T-helper 2 cell (primary cell): ENCODE data around the gene CISD1.

Source experiments
- DNase-seq, 5 experiments: peaks; one replicate each; pipeline versions ENCODE4 v3.0.0 to v3.0.0-alpha.2; 2012 to 2022

CISD1 gene

DNA sequence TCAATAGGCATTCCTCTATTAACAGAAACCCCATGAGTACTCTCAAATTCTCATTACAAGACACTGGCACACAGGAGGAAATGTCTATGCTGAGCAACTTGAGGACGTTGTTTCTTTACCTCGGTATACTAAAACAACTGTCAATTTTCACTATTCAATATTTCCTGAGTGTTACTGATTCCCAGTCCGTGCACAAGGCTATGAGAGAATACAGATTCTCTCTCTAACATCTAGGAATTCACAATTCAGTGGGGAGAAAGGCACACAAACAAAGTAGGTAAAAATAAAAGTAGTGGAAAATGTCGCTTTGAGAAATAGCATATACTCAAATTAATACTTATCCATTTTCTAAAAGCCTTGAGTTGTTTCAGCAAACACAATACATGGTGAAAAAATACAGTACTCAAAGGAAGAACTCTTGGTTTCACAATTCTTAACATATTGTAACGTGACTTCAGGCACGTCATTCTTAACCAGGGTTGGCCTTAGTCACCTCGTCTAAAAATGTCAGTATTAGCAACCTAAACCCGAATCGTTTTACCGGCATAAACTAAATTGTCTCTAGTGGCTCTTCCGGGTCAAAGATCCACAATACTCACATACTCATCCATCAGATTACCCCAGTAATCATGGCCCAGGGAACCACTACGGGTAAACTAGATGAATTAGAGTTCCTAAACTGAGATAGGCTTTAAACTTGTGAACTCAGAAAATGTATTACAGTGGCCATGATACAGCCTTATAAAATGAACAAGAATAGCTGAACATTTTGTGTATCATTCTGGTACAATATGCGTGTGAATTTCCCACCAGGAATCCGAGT, 2.7 kb upstream of the CISD1 start:
- DNase-seq, result peak in 2 of 5 experiments; percentile 29 to 82

DNA sequence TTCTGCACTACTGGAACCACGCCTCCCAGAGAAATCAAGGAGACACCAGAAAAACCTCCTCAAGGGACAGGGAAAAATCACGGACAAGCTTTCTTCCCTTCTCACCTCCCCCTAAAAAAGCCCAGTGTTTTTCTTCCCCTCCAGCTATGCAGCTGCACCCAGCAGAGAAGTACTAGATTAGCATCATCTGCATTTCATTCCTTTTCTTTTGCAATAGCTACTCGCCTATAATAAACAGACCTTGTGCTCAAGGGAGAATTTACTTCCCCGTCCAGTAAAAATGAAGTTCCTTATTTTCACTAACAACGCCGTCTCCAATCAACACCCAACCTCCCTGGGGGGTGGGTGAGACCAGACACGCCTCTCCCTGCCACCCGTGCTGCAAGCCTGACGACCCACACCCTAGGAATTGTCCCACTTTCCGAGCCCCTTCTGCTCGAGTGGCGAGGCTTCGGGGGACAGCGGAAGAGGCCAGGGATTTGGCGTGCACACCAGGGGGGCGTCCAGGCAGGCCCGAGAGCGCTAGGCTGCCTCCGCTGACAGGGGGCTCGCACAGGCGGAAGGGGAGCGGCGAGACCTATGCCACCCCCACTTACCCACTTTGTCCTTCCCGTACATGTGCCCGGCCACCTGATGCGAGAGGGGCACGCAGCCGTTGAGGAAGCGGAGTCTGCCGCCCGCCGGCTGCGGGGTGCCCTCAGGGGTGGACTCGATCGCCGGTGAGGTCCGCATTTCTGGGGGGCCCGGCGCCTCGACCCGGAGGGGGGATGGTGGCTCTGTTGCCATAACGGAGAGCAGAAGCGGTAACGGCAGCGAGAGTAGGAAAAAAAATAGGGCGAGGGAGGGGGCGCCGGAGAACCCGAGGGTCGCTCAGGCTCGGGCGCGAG, 1.9 kb upstream of the CISD1 start:
- DNase-seq, result peak; percentile 1 to 56 (median 33)

DNA sequence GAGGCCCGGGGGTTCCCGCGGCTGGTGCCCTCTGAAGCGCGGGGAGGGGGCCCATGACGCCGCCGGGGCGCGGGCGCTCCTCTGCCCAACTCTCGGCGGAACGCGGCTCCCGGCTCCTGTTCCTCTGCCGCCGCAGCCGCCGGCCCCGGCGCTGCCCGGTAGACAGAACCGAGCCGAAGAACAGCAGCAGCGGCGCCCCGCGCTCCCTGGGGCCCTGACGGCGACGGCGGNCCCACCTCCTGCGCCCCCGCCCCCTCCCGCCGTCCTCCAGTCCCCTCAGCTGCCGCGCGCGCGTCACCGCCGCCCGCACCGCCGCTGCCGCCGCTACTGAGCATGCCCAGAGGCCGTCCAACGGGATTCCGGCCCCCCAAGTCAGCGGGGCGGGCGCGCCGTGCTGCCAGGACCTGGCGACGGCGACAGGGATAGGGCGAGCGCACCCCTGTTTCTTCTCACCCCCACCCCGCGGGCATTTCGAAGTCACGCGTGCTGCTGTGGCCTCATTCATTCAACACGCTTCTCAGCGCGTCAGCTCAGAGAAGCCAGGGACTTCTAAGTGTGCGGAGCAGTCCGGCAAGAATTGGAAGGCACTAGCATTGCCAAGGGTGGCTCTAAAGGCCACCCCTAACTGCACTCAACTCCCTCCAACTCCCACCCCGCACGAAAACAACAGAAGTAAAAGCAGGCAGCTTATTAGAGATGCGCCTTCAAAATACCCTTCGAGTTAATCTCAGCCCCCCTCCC, 1.1 kb upstream of the CISD1 start, which contains the start of gene IPMK:
Gene IPMK, minus strand, starts transcription at position 182 of the 741 bp plus-strand sequence. CDS start 283 bp downstream, outside the sequence.
- peak; percentile 91 to 97 (median 94) for DNase-seq

DNA sequence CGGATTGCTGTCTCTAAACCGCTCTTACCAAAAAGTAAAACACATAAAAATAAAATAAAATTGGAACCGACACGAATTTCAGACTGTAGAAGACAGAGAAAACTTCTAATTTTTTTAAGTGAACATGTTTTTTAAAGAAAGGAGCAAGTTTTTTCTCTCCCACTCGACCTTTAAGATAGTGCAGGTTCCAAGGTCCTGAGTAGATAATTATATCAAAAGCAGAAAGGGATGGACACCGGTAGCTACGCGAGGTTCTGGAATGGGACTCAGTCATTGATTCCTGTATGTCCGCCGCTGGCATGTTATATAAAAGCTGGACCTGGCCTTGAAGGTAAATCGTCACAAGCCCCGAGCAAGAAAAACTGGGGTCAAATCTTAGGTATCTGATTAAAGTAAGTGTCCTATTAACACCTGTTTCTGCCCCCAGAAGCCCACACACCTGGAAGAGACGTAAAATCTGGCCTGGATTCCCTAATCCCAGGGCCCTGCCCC, 462 bp upstream of the CISD1 start:
- no peak for DNase-seq

DNA sequence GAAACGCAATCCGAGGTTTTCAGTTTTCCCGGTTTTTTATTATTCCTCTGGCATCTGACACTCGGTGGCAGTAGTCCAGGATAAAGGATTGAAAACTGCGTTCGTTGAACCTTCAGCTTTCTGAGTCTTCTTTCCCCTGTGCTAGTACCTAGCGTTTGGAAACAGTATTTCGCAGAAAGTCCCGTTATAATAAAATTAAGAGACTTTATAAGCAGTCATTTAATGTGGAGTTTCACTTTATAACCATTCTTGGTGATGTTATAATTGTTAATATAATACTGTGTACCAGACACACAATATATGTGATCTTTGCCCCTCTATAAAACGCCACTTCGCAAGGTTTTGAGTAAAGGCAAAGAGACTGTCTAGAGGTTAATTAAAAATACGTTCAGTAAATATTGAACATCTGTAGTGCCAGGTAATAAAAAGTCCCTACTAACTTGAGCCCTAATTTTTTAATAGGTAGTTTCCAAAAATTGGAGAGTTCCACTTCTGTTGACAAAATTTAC, 874 bp downstream of the CISD1 start:
- DNase-seq, result no peak

DNA sequence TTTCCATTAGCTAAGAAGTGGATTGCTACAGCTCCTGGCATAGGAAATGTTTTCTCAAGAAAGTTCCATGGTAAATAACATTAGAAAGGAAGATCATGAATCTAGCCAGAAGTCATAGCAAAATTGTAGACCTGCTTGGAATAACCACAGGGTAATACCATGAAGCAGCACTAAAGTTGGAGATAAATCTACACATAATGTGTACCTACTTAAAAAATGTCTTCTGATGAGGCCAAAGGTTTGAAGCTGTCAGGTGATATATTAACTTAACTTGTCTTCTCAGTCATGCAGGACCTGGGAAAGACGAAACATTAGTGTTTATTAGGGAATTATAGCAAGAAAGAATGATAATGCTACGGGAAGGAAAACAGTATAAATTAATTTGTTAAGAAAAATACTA, 6.3 kb downstream of the CISD1 start:
- DNase-seq, result no peak

DNA sequence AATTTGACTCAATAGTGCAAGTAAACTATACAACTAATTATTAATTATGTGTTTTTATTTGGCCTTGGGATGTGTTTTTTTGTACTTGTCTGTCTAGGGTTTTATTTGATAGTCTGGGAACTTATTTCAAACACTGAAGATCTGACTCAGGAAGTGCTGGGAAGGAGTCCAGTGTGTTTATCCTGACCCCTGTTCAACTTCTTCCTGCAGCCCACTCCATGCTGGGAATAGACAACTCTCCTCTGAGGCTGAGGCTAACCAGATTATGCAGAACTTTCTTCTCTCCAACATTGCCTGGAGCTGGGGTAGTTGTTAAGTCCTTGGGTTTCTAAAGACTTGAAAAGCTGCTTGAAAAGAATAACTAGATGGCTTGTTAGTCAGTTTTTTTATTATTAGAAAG, 6.9 kb downstream of the CISD1 start:
- DNase-seq, result no peak

DNA sequence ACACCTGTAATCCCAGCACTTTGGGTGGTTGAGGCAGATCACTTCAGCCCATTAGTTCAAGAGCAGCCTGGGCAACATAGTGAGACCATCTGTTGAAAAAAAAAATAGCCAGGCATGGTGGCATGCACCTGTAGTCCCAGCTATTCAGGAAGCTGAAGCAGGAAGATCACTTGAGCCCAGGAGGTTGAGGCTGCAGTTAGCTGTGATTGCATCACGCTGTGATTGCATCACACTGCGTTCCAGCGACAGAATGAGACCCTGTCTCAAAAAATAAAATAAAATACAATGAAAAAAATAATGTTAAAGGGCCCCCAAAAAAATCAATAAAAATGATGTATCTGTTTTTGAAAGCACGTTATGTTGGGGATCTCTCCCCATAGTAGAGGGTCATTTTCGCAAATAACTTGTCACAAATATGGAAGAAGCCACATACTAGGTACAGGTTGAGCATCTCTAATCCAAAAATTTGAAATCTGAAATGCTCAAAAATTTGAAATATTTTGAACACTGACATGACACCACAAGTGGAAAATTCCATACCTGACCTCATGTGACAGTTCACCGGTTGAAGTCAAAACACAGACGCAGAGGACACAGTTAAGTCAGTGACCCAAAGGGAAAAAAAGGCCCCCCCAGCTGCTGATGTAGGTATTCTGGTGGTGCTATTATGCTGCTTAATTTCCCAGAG, 9.5 kb downstream of the CISD1 start:
- no peak for DNase-seq

DNA sequence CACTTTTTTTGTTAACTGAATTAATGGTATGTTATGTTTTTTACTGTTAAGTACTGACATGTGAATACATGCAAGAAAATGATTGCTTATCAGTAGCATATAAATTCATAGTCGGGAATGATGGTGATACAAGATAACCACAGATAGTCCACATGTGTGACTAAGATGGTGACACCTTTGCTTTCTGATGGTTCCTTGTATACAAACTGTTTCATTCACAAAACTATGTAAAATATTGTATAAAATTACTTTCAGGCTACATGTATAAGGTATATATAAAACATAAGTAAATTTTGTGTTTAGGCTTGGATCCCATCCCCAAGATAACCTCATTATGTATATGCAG, 10.0 kb downstream of the CISD1 start:
- DNase-seq, result no peak

DNA sequence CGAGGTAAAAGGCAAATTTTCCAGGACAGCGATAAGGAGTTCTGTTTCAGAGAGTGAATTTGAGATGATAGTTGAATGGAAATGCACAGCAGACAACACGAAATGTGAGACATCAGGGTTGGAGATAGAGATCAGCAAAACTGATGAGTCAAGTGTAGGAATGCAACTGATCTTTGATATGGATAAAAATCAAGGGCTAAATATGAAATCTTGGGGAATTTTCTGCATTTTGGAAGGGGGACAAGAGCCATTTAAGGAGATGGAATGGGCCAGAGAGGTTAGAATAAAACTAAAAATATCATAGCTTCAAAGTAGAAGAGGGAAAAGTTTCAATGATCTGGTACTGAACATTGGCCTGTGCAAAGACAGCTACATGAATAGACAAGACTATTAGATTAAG, 11.5 kb downstream of the CISD1 start:
- no peak for DNase-seq

DNA sequence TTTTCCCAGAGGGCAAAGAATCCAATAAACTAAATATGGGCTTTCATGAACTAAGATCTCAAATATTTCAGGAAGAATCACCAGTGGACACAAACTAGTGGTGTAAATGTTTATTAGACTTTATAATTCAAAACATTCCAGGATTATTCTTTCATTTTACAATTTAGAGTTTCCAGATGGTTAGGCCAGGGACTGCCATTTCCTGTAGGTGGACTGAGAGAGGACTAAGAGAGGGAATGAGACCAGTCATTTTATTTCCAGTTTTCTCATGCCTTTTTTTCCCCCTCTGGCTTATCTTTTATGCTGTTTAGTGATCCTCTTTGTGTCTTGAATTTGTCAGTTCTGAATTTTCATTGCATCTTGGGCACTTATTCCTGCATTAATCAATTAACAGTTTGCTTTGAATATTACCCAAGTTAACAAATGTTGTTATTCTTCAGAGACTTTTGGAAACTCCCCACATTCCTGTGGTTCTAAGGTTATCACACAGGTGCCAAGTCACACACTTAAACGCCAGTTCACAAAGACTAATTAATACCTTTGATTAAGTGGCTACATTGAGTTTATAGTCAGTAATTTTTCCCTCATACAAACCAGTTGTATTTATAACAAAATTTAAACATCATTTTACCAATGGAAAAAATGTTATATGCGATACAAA, 12.3 kb downstream of the CISD1 start:
- DNase-seq, result no peak

DNA sequence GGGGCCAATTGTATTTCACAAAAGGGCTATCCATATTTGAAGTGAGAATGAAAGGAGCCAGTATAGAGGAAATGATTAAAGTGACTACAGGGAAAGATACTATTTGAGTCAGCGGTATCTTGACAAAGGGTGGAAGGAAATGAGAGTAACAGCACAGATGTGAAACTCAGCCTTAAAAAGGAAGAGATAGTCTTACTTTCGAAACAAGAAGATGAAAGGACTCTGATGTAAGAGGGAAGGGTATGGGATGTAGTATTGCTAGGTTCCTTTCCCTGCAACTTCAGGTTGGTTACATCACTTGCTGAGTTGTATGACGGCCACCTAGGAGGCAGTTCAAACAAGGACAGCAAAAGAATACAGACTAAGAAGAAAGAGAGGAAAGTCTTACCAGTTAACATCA, 13.7 kb downstream of the CISD1 start:
- DNase-seq, result peak in 2 of 5 experiments; percentile 8 to 79

DNA sequence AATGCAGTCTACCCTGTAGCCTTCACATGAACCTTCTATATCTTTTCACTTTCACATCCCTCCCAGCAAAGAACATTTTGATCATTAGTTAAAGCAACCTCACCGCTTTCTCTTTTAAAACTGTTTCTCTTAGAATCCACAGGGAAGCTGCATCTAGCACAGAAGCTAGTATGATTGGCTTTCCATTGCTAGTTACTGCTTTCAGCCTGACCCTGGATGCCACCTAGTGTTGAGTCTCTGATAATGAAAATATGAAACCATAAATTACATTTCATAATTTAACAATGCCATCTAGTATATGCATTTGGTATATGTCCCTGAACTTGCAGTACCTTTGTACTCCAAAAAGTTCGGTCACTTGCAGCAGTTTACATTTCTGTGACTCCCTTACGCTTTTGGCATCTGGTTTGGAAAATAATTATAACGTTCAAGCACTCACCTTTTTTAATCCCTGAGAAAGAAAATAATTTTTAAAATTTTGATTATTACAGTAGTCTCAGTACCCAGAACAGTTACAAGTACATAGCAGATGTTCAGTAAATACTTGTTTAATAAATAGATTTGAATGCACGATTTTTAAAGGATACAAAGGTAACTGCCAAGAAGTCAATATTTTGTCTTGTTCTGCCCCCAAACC, 22.7 kb downstream of the CISD1 start:
- peak in 1 of 5 experiments; percentile 55 for DNase-seq

DNA sequence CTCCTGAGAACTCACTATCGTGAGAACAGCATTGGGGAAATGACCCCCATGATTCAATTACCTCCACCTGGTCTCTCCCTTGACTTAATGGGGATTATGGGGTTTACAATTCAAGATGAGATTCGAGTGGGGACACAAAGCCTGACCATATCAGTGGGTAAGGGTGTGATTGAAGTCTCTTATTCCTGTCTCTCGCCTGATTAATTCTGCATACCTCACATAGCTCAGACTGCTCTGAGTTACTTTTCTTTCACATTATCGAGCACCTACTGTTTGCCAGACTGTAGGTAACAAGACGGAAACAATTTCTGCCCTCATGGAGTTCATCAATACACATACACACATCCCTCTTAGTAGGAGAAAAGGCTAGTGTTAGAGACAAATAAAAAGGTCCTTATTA, 25.0 kb downstream of the CISD1 start:
- DNase-seq, result no peak

DNA sequence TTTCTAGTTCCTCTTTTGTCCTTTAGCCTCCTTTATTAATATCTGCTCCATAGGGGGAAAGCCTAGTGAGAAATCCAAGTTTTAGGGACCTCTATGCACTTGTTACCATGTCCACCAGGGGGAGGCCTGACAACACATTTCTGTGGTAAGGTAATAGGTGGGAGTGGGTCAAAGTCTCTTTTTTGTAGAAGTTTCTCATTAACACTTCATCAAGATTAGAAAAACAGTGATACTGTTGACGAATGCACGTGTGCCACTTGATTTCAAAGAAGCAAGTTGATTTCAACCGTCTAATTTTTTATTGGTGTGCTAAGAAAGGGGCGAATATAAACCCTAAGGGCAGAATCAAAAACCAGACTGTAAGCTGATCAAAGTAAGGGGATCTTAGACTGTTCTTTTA, 30.6 kb downstream of the CISD1 start:
- peak in 4 of 5 experiments; percentile 19 to 55 (median 32) for DNase-seq

DNA sequence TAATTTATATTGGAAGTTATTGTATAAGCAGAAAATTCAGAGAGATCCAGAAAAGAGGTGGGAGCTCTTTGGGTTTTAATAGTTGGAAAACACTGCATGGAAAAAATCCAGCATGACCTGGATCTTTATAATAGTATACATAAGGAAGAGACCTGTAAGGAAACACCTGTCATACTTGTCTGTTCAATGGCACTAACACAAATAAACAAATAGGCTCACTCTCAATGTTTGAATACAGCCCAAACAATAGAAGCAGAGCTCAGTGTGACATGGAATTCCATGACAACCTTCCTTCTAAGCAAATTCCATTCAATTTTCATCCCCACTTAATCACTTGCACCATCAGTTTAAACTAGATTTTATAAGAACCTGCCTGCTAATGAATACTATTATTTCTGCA, 31.7 kb downstream of the CISD1 start:
- DNase-seq, result no peak

DNA sequence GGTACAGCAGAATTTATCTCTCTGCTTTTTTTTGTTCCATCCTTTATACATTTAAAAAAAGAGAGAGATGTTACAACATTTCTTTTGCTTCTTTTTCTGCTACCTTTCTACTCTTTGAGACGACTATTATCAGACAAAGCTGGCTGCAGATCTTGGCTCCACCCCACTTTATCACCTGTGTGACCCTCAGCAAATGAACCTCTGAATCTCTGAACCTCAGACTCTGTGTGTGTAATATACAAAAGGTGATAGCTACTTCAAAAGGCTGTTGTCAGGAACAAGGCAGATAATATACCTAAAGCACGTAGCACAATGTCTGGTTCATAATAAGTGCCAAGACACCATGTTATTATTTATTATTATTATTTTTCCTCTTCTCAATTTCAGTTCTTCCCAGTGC, 33.3 kb downstream of the CISD1 start:
- DNase-seq, result no peak

DNA sequence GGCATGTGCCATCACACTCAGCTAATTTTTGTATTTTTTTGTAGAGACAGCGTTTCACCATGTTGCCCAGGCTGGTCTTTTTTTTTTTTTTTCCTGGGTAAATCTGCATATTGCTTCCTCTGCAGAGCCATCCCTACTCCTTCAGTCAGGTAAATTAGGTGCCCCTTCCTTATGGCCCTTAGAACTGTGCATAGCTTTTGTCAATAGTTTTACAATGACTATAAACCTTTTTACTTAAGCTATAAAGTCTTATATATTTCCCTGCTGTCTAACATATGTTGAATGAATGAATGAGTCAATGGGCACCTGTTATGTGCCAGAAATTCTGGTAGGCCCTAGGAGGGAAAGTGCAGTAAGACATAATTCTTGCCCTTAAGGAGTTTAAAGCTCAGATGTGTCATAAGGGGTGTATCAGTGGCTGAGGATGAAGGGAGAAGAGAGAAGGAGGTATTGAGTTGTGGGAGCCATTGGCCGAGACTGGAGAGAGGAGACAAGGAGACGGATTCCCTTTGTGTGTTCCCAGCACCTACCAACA, 35.2 kb downstream of the CISD1 start:
- DNase-seq, result no peak

DNA sequence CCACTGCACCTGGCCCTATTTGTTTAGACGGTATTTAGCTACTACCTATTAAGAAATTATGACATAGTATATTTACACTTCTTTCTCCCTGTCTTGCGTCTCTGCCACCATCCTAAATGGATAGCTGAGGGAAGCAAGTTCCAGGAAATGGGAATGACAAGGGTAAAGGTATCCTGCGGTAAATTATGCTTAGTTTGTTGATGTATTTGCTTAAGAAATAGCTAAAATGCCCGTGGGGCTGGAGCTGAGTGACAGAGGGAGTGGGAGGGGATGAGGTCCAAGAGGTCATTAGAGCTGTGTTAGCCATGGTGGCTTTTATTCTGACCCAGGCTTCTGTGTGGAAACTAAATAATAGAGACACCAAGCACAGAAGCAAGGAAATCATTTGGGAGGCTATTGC, 36.9 kb downstream of the CISD1 start:
- no peak for DNase-seq

DNA sequence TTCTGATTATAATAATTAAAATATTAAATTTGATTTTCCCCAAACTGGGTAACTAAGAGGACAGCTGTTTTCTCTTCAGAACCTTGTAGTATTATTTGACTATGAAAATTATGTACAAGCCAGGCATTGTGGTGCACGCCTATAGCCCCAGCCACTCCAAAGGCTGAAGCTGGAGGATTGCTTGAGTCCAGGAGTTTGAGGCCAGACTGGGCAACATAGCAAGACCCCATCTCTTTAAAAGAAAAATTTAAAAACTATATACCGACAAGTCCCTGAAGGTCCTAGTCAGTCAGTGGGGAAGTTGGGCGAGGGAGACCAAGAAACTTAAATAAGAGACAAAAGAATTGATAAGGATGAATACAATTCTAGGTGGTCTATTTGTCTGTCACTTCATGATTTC, 38.7 kb downstream of the CISD1 start:
- DNase-seq, result no peak

DNA sequence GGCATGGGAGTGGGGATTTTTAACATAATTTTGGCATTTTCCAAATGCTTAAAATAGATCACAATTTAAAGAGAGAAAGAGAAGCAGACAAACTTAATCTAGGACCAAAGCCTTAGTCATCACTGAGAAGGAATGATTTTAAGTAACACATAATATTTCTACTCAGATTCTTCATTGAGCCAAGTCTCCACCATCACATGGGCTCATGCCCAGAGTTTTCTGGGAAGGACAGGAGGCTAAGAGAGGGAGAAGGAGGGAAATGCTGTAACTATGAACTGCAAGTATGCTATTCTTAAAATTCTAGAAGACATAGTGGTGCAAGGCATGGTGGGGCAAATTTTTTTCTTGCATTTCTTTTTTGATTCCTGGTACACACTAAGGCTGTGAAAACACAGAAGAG, 42.1 kb downstream of the CISD1 start:
- DNase-seq, result no peak
